Adrenal gland (tissue), 12 donors: ENCODE results near the gene HMGCLL1. TPM values are rescaled to one million over a fixed set of nuclear protein-coding genes. Genes with fewer than 3 reads are reported as not detected.

ENCODE experiments used
- DNase-seq, 7 donors: peaks; one replicate each; pipeline ENCODE4 v3.0.0-alpha.2; 2019 to 2020
- H3K27ac ChIP-seq, 5 donors: fragments of 200-600 bp; sonication (generic) in 4 of 5; 1 replicate in 3 of 5; 2 replicates in 2 of 5; pipeline versions ENCODE4 v1.5.1 to v1.8.0; 2016 to 2020; ENCODE audit warnings: mild to moderate bottlenecking in 1 of 5
- H3K27me3 ChIP-seq: fragments of 200-600 bp; 2 replicates; pipeline ENCODE4 v1.8.0; 2021
- H3K36me3 ChIP-seq, 2 donors: fragments of 200-600 bp; replicated peaks in 1 of 2; 1 replicate in 1 of 2; 2 replicates in 1 of 2; pipeline versions ENCODE4 v1.5.1 to v1.8.0; 2018 to 2022
- H3K4me1 ChIP-seq, 2 donors: fragments of 200-600 bp; replicated peaks in 1 of 2; 1 replicate in 1 of 2; 2 replicates in 1 of 2; pipeline versions ENCODE4 v1.5.1 to v1.8.0; 2018 to 2021
- H3K4me3 ChIP-seq, 4 donors: fragments of 200-600 bp; sonication (generic) in 3 of 4; one replicate each; pipeline ENCODE4 v1.5.1; 2016 to 2018
- H3K9me3 ChIP-seq, 3 donors: fragments of 200-600 bp; sonication (generic) in 1 of 3; replicated peaks in 1 of 3; 1 replicate in 2 of 3; 2 replicates in 1 of 3; pipeline versions ENCODE4 v1.5.1 to v1.8.0; 2016 to 2021
- POLR2A ChIP-seq, 2 donors: fragments of 450-650 bp; IDR thresholded peaks; one replicate each; pipeline ENCODE4 v1.6.1; 2017; ENCODE audit warnings: antibody characterized with exemption in 2 of 2, mild to moderate bottlenecking in 2 of 2, moderate library complexity in 1 of 2
- WGBS, 4 donors: extraction: QIAGEN DNeasy Blood & Tissue Kit in 2 of 4; methylation state at CpG; one replicate each; pipeline versions ENCODE4 v1.1.5 to v1.1.7; 2013 to 2017; 5-methylcytosine and 5-hydroxymethylcytosine counted together
- intact Hi-C, 2 donors: fragments of 100-400 bp; cut with DNase I; formaldehyde crosslinking; loops; one replicate each; pipeline versions ENCODE4 v1.14.1 to v1.15.0; 2022 to 2023
- polyA plus RNA-seq, 3 donors: library from polyadenylated mRNA; stranded (reverse); fragments of 200-250 nt in 2 of 3; fragments of 350-450 nt in 1 of 3; fragmentation: Illumina TruSeq in 1 of 3; extraction: RNeasy Lipid Tissue Mini Kit (QIAGEN cat#74804) in 1 of 3; gene quantifications; one replicate each; pipeline ENCODE4 v1.2.3, GENCODE V29; 2013 to 2014
- total RNA-seq, 9 donors: library from RNA; depleted of rRNA in 4 of 9; stranded (reverse); fragments of >200 nt in 4 of 9; fragments of 120-200 nt in 1 of 9; fragmentation: NEBNext Ultra II Directional in 1 of 9; extraction: Animal tissue kit (Norgen Biotek cat#: 25700) in 1 of 9; gene quantifications; one replicate each; pipeline versions ENCODE4 v1.1.0 to v1.2.4, GENCODE V29; 2013 to 2023
- TF ChIP-seq, protein P1 (sequence below), 6 experiments: fragments of 450-650 bp in 4 of 6; fragments of 200-600 bp in 2 of 6; sonication (generic) in 1 of 6; IDR thresholded peaks; 1 replicate in 5 of 6; 2 replicates in 1 of 6; pipeline versions ENCODE4 v1.5.1 to v1.8.0; 2016 to 2021; ENCODE audit warnings: antibody characterized with exemption in 6 of 6, mild to moderate bottlenecking in 2 of 6, moderate library complexity in 1 of 6
- donor health status: healthy with polysubstance abuse.
- donor health status: Bipolar disorder and iron deficiency.
- donor health status: DM: yes; HTN: yes; CAD: no.
- donor health status: DM: no; HTN: no; CAD: no.
- donor health status: DM: no; HTN: no; CAD: no.
- donor health status: DM: yes; HTN: yes; CAD: no.

HMGCLL1 gene
- total and polyA plus RNA-seq, 12 donors: 0.26 to 5.2 (median 1.7) TPM; not detected in 1

DNA sequence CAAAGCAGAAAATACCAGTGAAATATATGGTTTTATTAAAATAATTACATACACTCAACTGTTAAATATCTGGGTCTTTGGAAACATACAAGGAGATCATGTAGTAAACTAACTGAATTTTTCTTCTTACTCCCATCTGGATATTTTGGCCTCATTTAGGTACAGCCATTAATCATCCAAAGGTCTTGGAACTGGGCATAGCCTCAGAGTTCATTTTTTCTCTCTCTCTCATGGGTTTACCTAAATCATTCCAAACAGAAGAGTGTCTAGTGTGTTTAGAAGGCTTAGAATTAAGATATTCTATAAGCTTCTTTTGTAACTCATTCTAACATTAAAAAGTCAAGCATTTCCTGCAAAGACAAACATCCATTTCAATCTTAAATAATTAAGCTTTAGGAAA, 79.4 kb downstream of the HMGCLL1 start:
- no peak for TF ChIP-seq POLR2A (IDR thresholded peaks at IDR 0.05)
- TF ChIP-seq, protein P1, sequence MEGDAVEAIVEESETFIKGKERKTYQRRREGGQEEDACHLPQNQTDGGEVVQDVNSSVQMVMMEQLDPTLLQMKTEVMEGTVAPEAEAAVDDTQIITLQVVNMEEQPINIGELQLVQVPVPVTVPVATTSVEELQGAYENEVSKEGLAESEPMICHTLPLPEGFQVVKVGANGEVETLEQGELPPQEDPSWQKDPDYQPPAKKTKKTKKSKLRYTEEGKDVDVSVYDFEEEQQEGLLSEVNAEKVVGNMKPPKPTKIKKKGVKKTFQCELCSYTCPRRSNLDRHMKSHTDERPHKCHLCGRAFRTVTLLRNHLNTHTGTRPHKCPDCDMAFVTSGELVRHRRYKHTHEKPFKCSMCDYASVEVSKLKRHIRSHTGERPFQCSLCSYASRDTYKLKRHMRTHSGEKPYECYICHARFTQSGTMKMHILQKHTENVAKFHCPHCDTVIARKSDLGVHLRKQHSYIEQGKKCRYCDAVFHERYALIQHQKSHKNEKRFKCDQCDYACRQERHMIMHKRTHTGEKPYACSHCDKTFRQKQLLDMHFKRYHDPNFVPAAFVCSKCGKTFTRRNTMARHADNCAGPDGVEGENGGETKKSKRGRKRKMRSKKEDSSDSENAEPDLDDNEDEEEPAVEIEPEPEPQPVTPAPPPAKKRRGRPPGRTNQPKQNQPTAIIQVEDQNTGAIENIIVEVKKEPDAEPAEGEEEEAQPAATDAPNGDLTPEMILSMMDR (IDR thresholded peaks at IDR 0.05): no peak
- DNase-seq: no peak
- Histone ChIP-seq H3K27ac (no peak overlapping the region), H3K36me3 (no peaks in the 10 kb centered on the region), H3K4me1 (no peaks in the 10 kb centered on the region), H3K27me3 (no peaks in the 10 kb centered on the region), H3K9me3 (peaks cover 0 to 5% (median 0%) of the 10 kb centered on the region in 3 donors), H3K4me3 (no peak overlapping the region)
- intact Hi-C loops: no loop called here

DNA sequence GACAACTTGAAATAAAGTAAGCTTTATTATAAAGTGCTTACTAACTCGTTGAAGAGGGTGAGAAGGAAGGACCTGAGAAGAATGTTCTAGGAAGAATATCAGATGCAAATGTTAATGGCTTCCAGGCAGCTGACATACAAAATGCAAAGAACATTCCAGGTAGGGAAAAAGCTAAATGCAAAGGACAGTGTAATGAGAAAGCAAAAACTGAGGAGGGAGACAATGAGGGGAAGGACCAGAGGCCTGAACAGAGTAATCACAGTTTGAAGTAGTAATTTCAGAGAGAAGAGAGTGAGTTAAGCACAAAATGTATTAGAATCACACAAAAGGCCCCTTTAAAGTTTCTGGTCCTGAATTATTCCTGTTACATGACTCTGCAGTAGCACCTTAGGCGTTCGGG, 81.3 kb downstream of the HMGCLL1 start:
- Histone ChIP-seq H3K27ac (no peak overlapping the region), H3K36me3 (no peaks in the 10 kb centered on the region), H3K27me3 (no peaks in the 10 kb centered on the region), H3K9me3 (no peaks in the 10 kb centered on the region), H3K4me1 (no peaks in the 10 kb centered on the region), H3K4me3 (no peak overlapping the region)
- WGBS, 4 donors: 75 to 80% (median 79%) methylated on average over 3 of the region's 3 CpGs
- DNase-seq: no peak
- intact Hi-C loops: no loop called here
- TF ChIP-seq, protein P1 (IDR thresholded peaks at IDR 0.05): no peak
- no peak for TF ChIP-seq POLR2A (IDR thresholded peaks at IDR 0.05)

DNA sequence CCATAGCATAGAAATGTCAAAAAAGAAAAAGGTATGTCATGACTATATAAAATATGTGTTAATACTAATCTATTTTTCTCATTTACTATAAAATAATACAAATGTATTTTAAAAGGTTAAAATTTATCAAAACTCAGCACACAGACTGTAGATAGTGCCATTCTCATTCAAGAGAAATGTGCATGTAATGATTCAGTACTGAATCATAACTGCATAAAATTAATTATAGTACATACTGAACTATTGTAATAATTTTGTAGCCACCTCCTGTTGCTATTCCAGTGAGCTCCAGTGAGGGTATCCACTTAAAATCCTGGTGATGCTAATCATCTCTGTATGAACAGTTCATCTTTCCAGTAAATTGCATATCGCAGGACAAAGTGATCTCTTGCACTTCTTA, 82.8 kb downstream of the HMGCLL1 start:
- no peak overlapping the region for H3K27ac ChIP-seq
- H3K4me1 ChIP-seq: no peaks in the 10 kb centered on the region
- intact Hi-C loops: no loop called here
- H3K36me3 ChIP-seq: no peaks in the 10 kb centered on the region
- no peaks in the 10 kb centered on the region for H3K27me3 ChIP-seq
- no peak overlapping the region for H3K4me3 ChIP-seq
- TF ChIP-seq, protein P1 (IDR thresholded peaks at IDR 0.05): no peak
- no peak for TF ChIP-seq POLR2A (IDR thresholded peaks at IDR 0.05)
- 76 to 85% (median 82%) methylated on average over 1 of the region's 1 CpG for WGBS, 4 donors
- no peak for DNase-seq
- H3K9me3 ChIP-seq: no peaks in the 10 kb centered on the region

DNA sequence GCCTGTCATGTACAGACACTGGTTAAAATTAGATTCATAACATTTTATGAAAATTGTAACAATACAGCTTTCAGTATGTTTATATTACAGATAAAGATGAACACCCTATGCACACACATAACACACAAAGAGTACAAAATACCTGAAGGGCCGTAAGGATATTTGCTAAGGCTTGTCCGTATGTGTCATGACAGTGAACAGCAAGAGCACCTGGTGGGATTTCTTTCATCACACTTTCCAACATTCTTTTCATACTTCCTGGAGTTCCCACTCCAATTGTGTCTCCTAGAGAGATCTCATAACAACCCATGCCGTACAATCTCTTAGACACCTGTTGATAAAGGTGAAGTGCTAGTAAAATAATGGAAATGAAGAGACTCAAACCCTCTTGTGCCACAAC, 83.7 kb downstream of the HMGCLL1 start:
- Histone ChIP-seq H3K4me1 (no peaks in the 10 kb centered on the region), H3K4me3 (no peak overlapping the region), H3K9me3 (no peaks in the 10 kb centered on the region), H3K27me3 (no peaks in the 10 kb centered on the region), H3K36me3 (no peaks in the 10 kb centered on the region), H3K27ac (no peak overlapping the region)
- TF ChIP-seq, protein P1 (IDR thresholded peaks at IDR 0.05): no peak
- TF ChIP-seq POLR2A (IDR thresholded peaks at IDR 0.05): no peak
- intact Hi-C loops: no loop called here
- 78 to 84% (median 81%) methylated on average over 3 of the region's 3 CpGs for WGBS, 4 donors
- no peak for DNase-seq
